B cell (primary cell): ENCODE results near the gene ATAD1. TPM values are rescaled to one million over a fixed set of nuclear protein-coding genes. Genes with fewer than 3 reads are reported as not detected.

Source experiments
- ATAC-seq: fragments of 200-7000 bp; cut with Tn5 transposase; one replicate; pipeline ENCODE4 v1.10.0; 2021; ENCODE audit warnings: low read depth, mild to moderate bottlenecking, moderate number of reproducible peaks, moderate library complexity
- CTCF ChIA-PET: fragments of 350-600 bp; sonication (Branson Sonifier 250); formaldehyde crosslinking; loops from one replicate; lab custom pipeline; 2021; ENCODE audit warnings: antibody characterized with exemption, inconsistent platforms; lab: Charles Lee
- POLR2A ChIA-PET: fragments of 350-600 bp; sonication (Branson Sonifier 250); formaldehyde crosslinking; loops from one replicate; lab custom pipeline; 2021; ENCODE audit warnings: antibody characterized with exemption; lab: Charles Lee
- DNase-seq: peaks from one replicate; pipeline ENCODE4 v3.0.0; 2013
- H2AFZ ChIP-seq: 2 replicates; pipeline ENCODE4 v1.6.1; 2012; ENCODE audit warnings: mild to moderate bottlenecking, low read depth, low read length; ENCODE audit not compliant: insufficient read depth, poor library complexity, severe bottlenecking
- H3K27ac ChIP-seq, 2 donors: 1 replicate in 1 of 2; 2 replicates in 1 of 2; pipeline ENCODE4 v1.5.1; 2012 to 2013; ENCODE audit warnings: low read length in 2 of 2, mild to moderate bottlenecking in 2 of 2, moderate library complexity in 1 of 2
- H3K27me3 ChIP-seq, 4 experiments: fragments of 200-600 bp in 1 of 4; sonication (generic) in 1 of 4; replicated peaks in 1 of 4; 1 replicate in 2 of 4; 2 replicates in 2 of 4; pipeline versions ENCODE4 v1.6.1 to v1.7.0; 2013 to 2016; ENCODE audit warnings: low read length in 3 of 4, mild to moderate bottlenecking in 2 of 4, mixed read lengths in 1 of 4, moderate library complexity in 1 of 4; ENCODE audit not compliant: insufficient read depth in 4 of 4, control insufficient read depth in 3 of 4; ENCODE audit errors: control extremely low read depth in 1 of 4
- H3K36me3 ChIP-seq, 2 experiments: replicated peaks in 1 of 2; 1 replicate in 1 of 2; 2 replicates in 1 of 2; pipeline versions ENCODE4 v1.6.1 to v1.7.1; 2013; ENCODE audit warnings: low read length in 1 of 2; ENCODE audit not compliant: insufficient read depth in 2 of 2, control insufficient read depth in 1 of 2; ENCODE audit errors: control extremely low read depth in 1 of 2, extremely low read depth in 1 of 2
- H3K4me1 ChIP-seq, 2 donors: fragments of 200-600 bp in 1 of 2; sonication (generic) in 1 of 2; 1 replicate in 1 of 2; 2 replicates in 1 of 2; pipeline versions ENCODE4 v1.5.1 to v1.6.1; 2013 to 2017; ENCODE audit warnings: low read length in 2 of 2; ENCODE audit not compliant: control insufficient read depth in 2 of 2, insufficient read depth in 2 of 2
- H3K4me2 ChIP-seq: replicated peaks from 2 replicates; pipeline ENCODE3; 2012; ENCODE audit warnings: mild to moderate bottlenecking, low read depth, low read length; ENCODE audit not compliant: poor library complexity, severe bottlenecking
- H3K4me3 ChIP-seq, 5 experiments: fragments of 200-600 bp in 1 of 5; sonication (generic) in 1 of 5; 1 replicate in 3 of 5; 2 replicates in 2 of 5; pipeline versions ENCODE4 v1.5.1 to v1.7.0; 2011 to 2016; ENCODE audit warnings: low read length in 4 of 5, mild to moderate bottlenecking in 4 of 5, low read depth in 2 of 5, control low read depth in 1 of 5, moderate library complexity in 1 of 5; ENCODE audit not compliant: insufficient read depth in 1 of 5; ENCODE audit errors: control extremely low read depth in 1 of 5, extremely low read depth in 1 of 5
- H3K79me2 ChIP-seq: fragments of 200-600 bp; sonication (generic); one replicate; pipeline ENCODE4 v1.6.0; 2016; ENCODE audit warnings: low read length; ENCODE audit not compliant: control insufficient read depth, insufficient read depth
- H3K9ac ChIP-seq: fragments of 200-600 bp; sonication (generic); 2 replicates; pipeline ENCODE4 v1.6.1; 2017; ENCODE audit warnings: mild to moderate bottlenecking, low read length, moderate library complexity
- H3K9me3 ChIP-seq, 3 donors: one replicate each; pipeline versions ENCODE4 v1.6.1 to v1.7.1; 2013; ENCODE audit warnings: low read length in 2 of 3; ENCODE audit not compliant: control insufficient read depth in 2 of 3, insufficient read depth in 1 of 3; ENCODE audit errors: control extremely low read depth in 1 of 3
- H4K20me1 ChIP-seq: 2 replicates; pipeline ENCODE4 v1.6.0; 2012; ENCODE audit warnings: mild to moderate bottlenecking, low read length; ENCODE audit not compliant: insufficient read depth, control insufficient read depth, poor library complexity, severe bottlenecking
- H3K27ac Mint-ChIP-seq: one replicate; pipeline ENCODE4 v1.8.0; 2021; ENCODE audit warnings: mixed read lengths
- H3K27me3 Mint-ChIP-seq: one replicate; pipeline ENCODE4 v1.8.0; 2021; ENCODE audit warnings: mixed read lengths
- H3K4me1 Mint-ChIP-seq: one replicate; pipeline ENCODE4 v1.8.0; 2021; ENCODE audit warnings: mixed read lengths
- H3K4me3 Mint-ChIP-seq: one replicate; pipeline ENCODE4 v1.8.0; 2021; ENCODE audit warnings: mixed read lengths
- H3K9me3 Mint-ChIP-seq: one replicate; pipeline ENCODE4 v1.8.0; 2022; ENCODE audit warnings: mixed read lengths; ENCODE audit not compliant: insufficient read depth
- CTCF ChIP-seq: fragments of 200-600 bp; IDR thresholded peaks from one replicate; pipeline ENCODE4 v1.8.0; 2022; ENCODE audit warnings: antibody characterized with exemption, mild to moderate bottlenecking
- EZH2 ChIP-seq: IDR thresholded peaks from 2 replicates; pipeline ENCODE4 v1.6.1; 2012; ENCODE audit warnings: borderline replicate concordance, low read depth, mild to moderate bottlenecking, moderate library complexity, low read length; ENCODE audit not compliant: insufficient read depth, poor library complexity, severe bottlenecking
- WGBS: methylation state at CpG from one replicate; pipeline ENCODE4 v1.1.5; 2013; ENCODE audit warnings: missing lambda C conversion rate; ENCODE audit not compliant: insufficient coverage; 5-methylcytosine and 5-hydroxymethylcytosine counted together
- intact Hi-C: fragments of 100-400 bp; cut with micrococcal nuclease; formaldehyde crosslinking; loops from one replicate; pipeline ENCODE4 v1.10.0; 2022
- polyA plus RNA-seq: library from polyadenylated mRNA; depleted of rRNA; stranded (reverse); fragments of >200 nt; gene quantifications from 2 replicates; pipeline ENCODE4 v1.2.3, GENCODE V29; 2012
- total RNA-seq, 2 donors: library from RNA; stranded (reverse); fragments of 120-200 nt in 1 of 2; gene quantifications; 1 replicate in 1 of 2; 2 replicates in 1 of 2; pipeline versions ENCODE4 v1.2.3 to v1.2.4, GENCODE V29; 2013 to 2022

Gene ATAD1
- total and polyA plus RNA-seq, 2 donors (not counting 1 experiment from before 2014, with no cell fraction given) = 6.1 to 44.9 TPM

GRCh38 chr10:87841186-87841585, 23.2 kb upstream of the ATAD1 start:
- Histone ChIP-seq H3K9me3 (no peaks in the 10 kb centered on the region), H2AFZ (no peak overlapping the region), H3K4me2 (no peak overlapping the region), H3K9ac (no peak overlapping the region), H4K20me1 (no peaks in the 10 kb centered on the region), H3K27ac (no peak overlapping the region), H3K36me3 (no peaks in the 10 kb centered on the region), H3K4me1 (peaks cover 8% of the 10 kb centered on the region in 2 donors), H3K27me3 (no peaks in the 10 kb centered on the region), H3K4me3 (no peak overlapping the region), H3K79me2 (no peaks in the 10 kb centered on the region)
- Mint-ChIP-seq H3K4me3 (no peak overlapping the region), H3K4me1 (peaks cover 6% of the 10 kb centered on the region), H3K27me3 (no peaks in the 10 kb centered on the region), H3K9me3 (no peaks in the 10 kb centered on the region), H3K27ac (no peak overlapping the region)
- POLR2A ChIA-PET = interaction anchor here (0.7 kb wide), 1 partner anchor 261 kb away, joined by 3 read pairs; no protein-coding TSS in a partner anchor
- intact Hi-C loops = no loop called here
- DNase-seq (no peak), ATAC-seq (no peak)
- no peak for TF ChIP-seq EZH2
- TF ChIP-seq CTCF = no peak
- CTCF ChIA-PET = interaction anchor here (0.9 to 1.1 kb wide), 2 partner anchors 549 to 711 kb away, joined by 3 to 4 read pairs; no protein-coding TSS in a partner anchor
- 100% methylated on average over 2 of the region's 3 CpGs for WGBS

- H3K27ac ChIP-seq = no peak overlapping the region
- ATAC-seq (no peak), DNase-seq (no peak)
- no peaks in the 10 kb centered on the region for H4K20me1 ChIP-seq
- H3K9me3 Mint-ChIP-seq = no peaks in the 10 kb centered on the region
- TF ChIP-seq CTCF (no peak), EZH2 (no peak)
- H3K9ac ChIP-seq = no peak overlapping the region
- POLR2A ChIA-PET = no interaction called here
- WGBS = 100% methylated on average over 2 of the region's 2 CpGs
- no peak overlapping the region for H3K4me3 ChIP-seq
- no peak overlapping the region for H3K27ac Mint-ChIP-seq
- H3K79me2 ChIP-seq = no peaks in the 10 kb centered on the region
- no peaks in the 10 kb centered on the region for H3K9me3 ChIP-seq
- peaks cover 8% of the 10 kb centered on the region in 2 donors for H3K4me1 ChIP-seq
- H3K4me1 Mint-ChIP-seq = peaks cover 6% of the 10 kb centered on the region
- H3K4me3 Mint-ChIP-seq = no peak overlapping the region
- H3K4me2 ChIP-seq = no peak overlapping the region
- H3K36me3 ChIP-seq = no peaks in the 10 kb centered on the region
- no peaks in the 10 kb centered on the region for H3K27me3 ChIP-seq
- CTCF ChIA-PET = interaction anchor here (0.5 kb wide), 1 partner anchor 804 kb away, joined by 3 read pairs; no protein-coding TSS in a partner anchor
- no peak overlapping the region for H2AFZ ChIP-seq
- no peaks in the 10 kb centered on the region for H3K27me3 Mint-ChIP-seq
- intact Hi-C loops = no loop called here
These were observed 20.6 kb upstream of the ATAD1 start for GRCh38 chr10:87838650-87839049.
